PC-9 (cell line): Measurements from ENCODE around the gene SLC30A7.
"Not testable (repeated sequence)": the region's sequence is repeated elsewhere in the genome, so short reads cannot be mapped to it uniquely, and the experiment has no call there.

Source experiments
- EZH2 ChIP-seq: fragments of 200-600 bp; sonication (generic); IDR thresholded peaks from 2 replicates; pipeline ENCODE4 v1.8.0; 2017; ENCODE audit warnings: antibody characterized with exemption, low read depth
- TF ChIP-seq, protein P1 (sequence below): fragments of 200-600 bp; sonication (generic); conservative IDR thresholded peaks from 2 replicates; pipeline ENCODE4 v1.6.1; 2017; ENCODE audit warnings: mixed run types, antibody characterized with exemption, mild to moderate bottlenecking, moderate library complexity

- TF ChIP-seq, protein P1, sequence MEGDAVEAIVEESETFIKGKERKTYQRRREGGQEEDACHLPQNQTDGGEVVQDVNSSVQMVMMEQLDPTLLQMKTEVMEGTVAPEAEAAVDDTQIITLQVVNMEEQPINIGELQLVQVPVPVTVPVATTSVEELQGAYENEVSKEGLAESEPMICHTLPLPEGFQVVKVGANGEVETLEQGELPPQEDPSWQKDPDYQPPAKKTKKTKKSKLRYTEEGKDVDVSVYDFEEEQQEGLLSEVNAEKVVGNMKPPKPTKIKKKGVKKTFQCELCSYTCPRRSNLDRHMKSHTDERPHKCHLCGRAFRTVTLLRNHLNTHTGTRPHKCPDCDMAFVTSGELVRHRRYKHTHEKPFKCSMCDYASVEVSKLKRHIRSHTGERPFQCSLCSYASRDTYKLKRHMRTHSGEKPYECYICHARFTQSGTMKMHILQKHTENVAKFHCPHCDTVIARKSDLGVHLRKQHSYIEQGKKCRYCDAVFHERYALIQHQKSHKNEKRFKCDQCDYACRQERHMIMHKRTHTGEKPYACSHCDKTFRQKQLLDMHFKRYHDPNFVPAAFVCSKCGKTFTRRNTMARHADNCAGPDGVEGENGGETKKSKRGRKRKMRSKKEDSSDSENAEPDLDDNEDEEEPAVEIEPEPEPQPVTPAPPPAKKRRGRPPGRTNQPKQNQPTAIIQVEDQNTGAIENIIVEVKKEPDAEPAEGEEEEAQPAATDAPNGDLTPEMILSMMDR, result not testable (repeated sequence)
- TF ChIP-seq EZH2, result not testable (repeated sequence)
These were observed 53.0 kb downstream of the SLC30A7 start for GRCh38 chr1:100948721-100949405.
